Measurements from ENCODE around the gene INTS14.

DNA sequence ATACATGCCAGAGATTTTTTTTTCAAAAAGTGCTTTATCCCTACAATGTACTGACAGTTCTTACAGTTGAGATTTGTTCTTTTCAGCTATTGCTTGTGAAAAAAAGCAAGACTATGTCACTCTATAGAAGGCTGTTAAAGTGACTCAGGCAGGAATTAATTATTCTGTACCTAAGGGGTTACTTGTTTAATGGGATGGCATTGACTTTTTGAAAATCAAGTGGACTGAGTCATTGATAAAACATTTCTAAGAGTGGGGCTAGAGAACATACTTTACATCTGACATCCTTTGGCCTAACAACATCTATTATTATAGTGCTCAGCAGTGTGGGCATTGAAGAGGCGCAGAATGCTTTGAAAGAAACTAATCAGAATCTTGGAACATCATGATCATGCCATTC lies 34.3 kb downstream of the INTS14 start:
- TF ChIP-seq, protein P1, sequence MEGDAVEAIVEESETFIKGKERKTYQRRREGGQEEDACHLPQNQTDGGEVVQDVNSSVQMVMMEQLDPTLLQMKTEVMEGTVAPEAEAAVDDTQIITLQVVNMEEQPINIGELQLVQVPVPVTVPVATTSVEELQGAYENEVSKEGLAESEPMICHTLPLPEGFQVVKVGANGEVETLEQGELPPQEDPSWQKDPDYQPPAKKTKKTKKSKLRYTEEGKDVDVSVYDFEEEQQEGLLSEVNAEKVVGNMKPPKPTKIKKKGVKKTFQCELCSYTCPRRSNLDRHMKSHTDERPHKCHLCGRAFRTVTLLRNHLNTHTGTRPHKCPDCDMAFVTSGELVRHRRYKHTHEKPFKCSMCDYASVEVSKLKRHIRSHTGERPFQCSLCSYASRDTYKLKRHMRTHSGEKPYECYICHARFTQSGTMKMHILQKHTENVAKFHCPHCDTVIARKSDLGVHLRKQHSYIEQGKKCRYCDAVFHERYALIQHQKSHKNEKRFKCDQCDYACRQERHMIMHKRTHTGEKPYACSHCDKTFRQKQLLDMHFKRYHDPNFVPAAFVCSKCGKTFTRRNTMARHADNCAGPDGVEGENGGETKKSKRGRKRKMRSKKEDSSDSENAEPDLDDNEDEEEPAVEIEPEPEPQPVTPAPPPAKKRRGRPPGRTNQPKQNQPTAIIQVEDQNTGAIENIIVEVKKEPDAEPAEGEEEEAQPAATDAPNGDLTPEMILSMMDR (IDR thresholded peaks at IDR 0.05) = no peak
- TF ChIP-seq POLR2A (IDR thresholded peaks at IDR 0.05) = no peak

Data from esophagus squamous epithelium (tissue), 4 donors.